Liver (tissue), 9 donors: Measurements from ENCODE around the gene IL1A. TPM values are rescaled to one million over a fixed set of nuclear protein-coding genes. Genes with fewer than 3 reads are reported as not detected.

Experiments used
- DNase-seq: peaks from one replicate; pipeline ENCODE4 v3.0.0-alpha.2; 2017; ENCODE audit warnings: low spot score
- H3K27ac ChIP-seq, 2 donors: one replicate each; pipeline ENCODE4 v1.7.0; 2013; ENCODE audit warnings: inconsistent platforms in 2 of 2, low read length in 2 of 2, control low read depth in 1 of 2, low read depth in 1 of 2, mild to moderate bottlenecking in 1 of 2
- H3K27me3 ChIP-seq, 4 donors: one replicate each; pipeline versions ENCODE4 v1.6.1 to v1.7.0; 2013; ENCODE audit warnings: low read length in 3 of 4, inconsistent platforms in 1 of 4, mild to moderate bottlenecking in 1 of 4, moderate library complexity in 1 of 4; ENCODE audit not compliant: control insufficient read depth in 4 of 4, insufficient read depth in 4 of 4
- H3K36me3 ChIP-seq, 4 donors: one replicate each; pipeline versions ENCODE4 v1.6.1 to v1.7.0; 2013; ENCODE audit warnings: low read length in 3 of 4, mild to moderate bottlenecking in 3 of 4, low read depth in 1 of 4, moderate library complexity in 1 of 4; ENCODE audit not compliant: control insufficient read depth in 4 of 4, insufficient read depth in 3 of 4
- H3K4me1 ChIP-seq, 4 donors: one replicate each; pipeline versions ENCODE4 v1.6.1 to v1.7.0; 2013; ENCODE audit warnings: low read length in 3 of 4, mild to moderate bottlenecking in 3 of 4, moderate library complexity in 1 of 4; ENCODE audit not compliant: control insufficient read depth in 4 of 4, insufficient read depth in 4 of 4
- H3K4me3 ChIP-seq, 3 donors: one replicate each; pipeline versions ENCODE4 v1.6.1 to v1.7.0; 2013; ENCODE audit warnings: low read length in 3 of 3, control low read depth in 1 of 3, low read depth in 1 of 3, mild to moderate bottlenecking in 1 of 3
- H3K9ac ChIP-seq, 2 donors: one replicate each; pipeline ENCODE4 v1.7.0; 2013; ENCODE audit warnings: low read length in 2 of 2, mild to moderate bottlenecking in 2 of 2, moderate library complexity in 2 of 2, control low read depth in 1 of 2, low read depth in 1 of 2
- H3K9me3 ChIP-seq, 4 donors: one replicate each; pipeline versions ENCODE4 v1.6.1 to v1.7.0; 2013; ENCODE audit warnings: low read length in 3 of 4; ENCODE audit not compliant: control insufficient read depth in 4 of 4
- ATF3 ChIP-seq: IDR thresholded peaks from 2 replicates; pipeline ENCODE4 v1.6.1; 2016; ENCODE audit warnings: antibody characterized with exemption
- CTCF ChIP-seq: fragments of 150-350 bp; IDR thresholded peaks from 2 replicates; pipeline ENCODE4 v1.5.1; 2017; ENCODE audit warnings: improper control_type of control experiment, low read depth, low read length; ENCODE audit not compliant: missing input control
- EGR1 ChIP-seq, 2 donors: IDR thresholded peaks; 2 replicates each; pipeline ENCODE4 v1.6.1; 2016 to 2018; ENCODE audit warnings: antibody characterized with exemption in 2 of 2, low read depth in 2 of 2
- FOXA1 ChIP-seq: IDR thresholded peaks from 2 replicates; pipeline ENCODE4 v1.6.1; 2016; ENCODE audit warnings: antibody characterized with exemption
- FOXA2 ChIP-seq: IDR thresholded peaks from 2 replicates; pipeline ENCODE4 v1.6.1; 2016; ENCODE audit warnings: antibody characterized with exemption
- GABPA ChIP-seq, 2 donors: IDR thresholded peaks in 1 of 2; conservative IDR thresholded peaks in 1 of 2; 2 replicates each; pipeline ENCODE4 v1.6.1; 2016; ENCODE audit warnings: antibody characterized with exemption in 2 of 2, mild to moderate bottlenecking in 1 of 2, moderate library complexity in 1 of 2
- HNF4A ChIP-seq, 2 donors: conservative IDR thresholded peaks; 2 replicates each; pipeline ENCODE4 v1.6.1; 2016; ENCODE audit warnings: antibody characterized with exemption in 2 of 2, mild to moderate bottlenecking in 2 of 2
- HNF4G ChIP-seq: IDR thresholded peaks from 2 replicates; pipeline ENCODE4 v1.6.1; 2016; ENCODE audit warnings: antibody characterized with exemption
- JUND ChIP-seq, 2 donors: IDR thresholded peaks; 2 replicates each; pipeline ENCODE4 v1.6.1; 2016; ENCODE audit warnings: antibody characterized with exemption in 2 of 2
- MAX ChIP-seq: IDR thresholded peaks from 2 replicates; pipeline ENCODE4 v1.6.1; 2016; ENCODE audit warnings: antibody characterized with exemption
- NR2F2 ChIP-seq: IDR thresholded peaks from 2 replicates; pipeline ENCODE4 v1.6.1; 2016; ENCODE audit warnings: antibody characterized with exemption
- RAD21 ChIP-seq, 2 donors: IDR thresholded peaks; 2 replicates each; pipeline ENCODE4 v1.6.1; 2016; ENCODE audit warnings: antibody characterized with exemption in 2 of 2, mild to moderate bottlenecking in 2 of 2
- REST ChIP-seq: IDR thresholded peaks from 2 replicates; pipeline ENCODE4 v1.6.1; 2016; ENCODE audit warnings: antibody characterized with exemption, mild to moderate bottlenecking
- SP1 ChIP-seq: IDR thresholded peaks from 2 replicates; pipeline ENCODE4 v1.6.1; 2018; ENCODE audit warnings: antibody characterized with exemption, mild to moderate bottlenecking
- TAF1 ChIP-seq: conservative IDR thresholded peaks from 2 replicates; pipeline ENCODE4 v1.6.1; 2016; ENCODE audit warnings: antibody characterized with exemption, mild to moderate bottlenecking
- YY1 ChIP-seq: IDR thresholded peaks from 2 replicates; pipeline ENCODE4 v1.6.1; 2016; ENCODE audit warnings: antibody characterized with exemption, mild to moderate bottlenecking
- ZBTB33 ChIP-seq: IDR thresholded peaks from 2 replicates; pipeline ENCODE4 v1.6.1; 2016; ENCODE audit warnings: antibody characterized with exemption
- WGBS: extraction: QIAGEN DNeasy Blood & Tissue Kit; methylation state at CpG from one replicate; pipeline ENCODE4 v1.1.7; 2013; 5-methylcytosine and 5-hydroxymethylcytosine counted together
- polyA plus RNA-seq, 2 donors: library from polyadenylated mRNA; stranded (reverse) in 1 of 2; unstranded in 1 of 2; fragments of 200-250 nt in 1 of 2; fragments of >200 nt in 1 of 2; fragmentation: Nextera tagmentation in 1 of 2; extraction: Ambion mirVana in 1 of 2; gene quantifications; one replicate each; pipeline versions ENCODE4 v1.2.1 to v1.2.3, GENCODE V29; 2013 to 2015
- total RNA-seq, 2 donors: library from RNA; depleted of rRNA; stranded (reverse); fragments of >200 nt; gene quantifications; one replicate each; pipeline ENCODE4 v1.2.3, GENCODE V29; 2014
- donor health status: healthy.
- donor health status: healthy.
- donor health status: healthy.
- donor health status: healthy.
- donor health status: healthy.

Gene IL1A
- total and polyA plus RNA-seq, 4 donors: 0.05 TPM; not detected in 3

GRCh38 chr2:112740527-112740926, 43.8 kb downstream of the IL1A start:
- Histone ChIP-seq H3K4me3 (no peak overlapping the region), H3K9ac (no peak overlapping the region), H3K4me1 (no peaks in the 10 kb centered on the region), H3K36me3 (no peaks in the 10 kb centered on the region), H3K27me3 (no peaks in the 10 kb centered on the region), H3K27ac (no peak overlapping the region), H3K9me3 (no peaks in the 10 kb centered on the region)
- no peak for DNase-seq
- 97% methylated on average over 7 of the region's 7 CpGs for WGBS
- TF ChIP-seq NR2F2 (no peak), ZBTB33 (no peak), GABPA (IDR thresholded peaks at IDR 0.05 in 1 of 2, conservative IDR thresholded peaks at IDR 0.05 in 1 of 2) (no peak), SP1 (no peak), EGR1 (IDR thresholded peaks at IDR 0.05; ENCODE audit: low read depth in 2 of 2) (no peak), HNF4G (no peak), RAD21 (IDR thresholded peaks at IDR 0.05) (no peak), JUND (IDR thresholded peaks at IDR 0.05) (no peak), FOXA2 (no peak), YY1 (no peak), HNF4A (conservative IDR thresholded peaks at IDR 0.05) (no peak), CTCF (no peak), REST (no peak), TAF1 (no peak), MAX (no peak), FOXA1 (no peak)

GRCh38 chr2:112737542-112738232, 46.6 kb downstream of the IL1A start:
- Histone ChIP-seq H3K27me3 (no peaks in the 10 kb centered on the region), H3K9me3 (no peaks in the 10 kb centered on the region), H3K36me3 (no peaks in the 10 kb centered on the region), H3K9ac (no peak overlapping the region), H3K27ac (no peak overlapping the region), H3K4me3 (no peak overlapping the region), H3K4me1 (no peaks in the 10 kb centered on the region)
- no peak for DNase-seq
- WGBS: 88% methylated on average over 1 of the region's 1 CpG
- no peak for TF ChIP-seq EGR1 (IDR thresholded peaks at IDR 0.05; ENCODE audit: low read depth in 2 of 2)
- TF ChIP-seq CTCF: no peak
- no peak for TF ChIP-seq HNF4G
- no peak for TF ChIP-seq RAD21 (IDR thresholded peaks at IDR 0.05)
- TF ChIP-seq GABPA (IDR thresholded peaks at IDR 0.05 in 1 of 2, conservative IDR thresholded peaks at IDR 0.05 in 1 of 2): no peak
- no peak for TF ChIP-seq ZBTB33
- no peak for TF ChIP-seq MAX
- TF ChIP-seq ATF3: no peak
- no peak for TF ChIP-seq FOXA1
